ENCODE data around the gene SUOX. TPM values are rescaled to one million over a fixed set of nuclear protein-coding genes. Genes with fewer than 3 reads are reported as not detected.

SUOX gene
- polyA plus RNA-seq, 3 donors from 2014 or later, result 3.5 to 5.9 (median 5.9) TPM

DNA sequence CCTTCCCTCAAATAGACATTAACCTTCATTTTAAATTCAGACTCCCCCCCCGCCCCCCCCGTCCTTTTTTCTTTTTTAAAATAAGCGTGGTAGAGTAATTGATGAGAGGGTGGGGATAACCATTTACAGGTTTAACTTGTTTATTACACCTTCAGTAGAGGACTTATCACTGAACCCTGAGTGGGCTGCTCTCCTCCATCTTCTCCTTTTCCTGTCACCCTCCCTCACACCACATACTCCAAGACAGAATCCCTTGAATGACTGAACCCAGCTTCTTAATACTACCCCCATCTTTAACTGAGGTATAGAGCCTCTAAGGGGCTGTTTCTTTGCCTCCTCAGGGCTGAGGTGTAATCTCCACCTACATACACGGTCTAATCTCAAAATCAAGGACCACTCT, 20.1 kb downstream of the SUOX start:
- Mint-ChIP-seq H3K9me3 (no peaks in the 10 kb centered on the region), H3K27ac (no peak overlapping the region), H3K4me3 (no peak overlapping the region), H3K27me3 (ENCODE audit: low read depth in 3 of 3) (no peaks in the 10 kb centered on the region), H3K4me1 (peaks cover 11 to 15% of the 10 kb centered on the region in 2 donors), H3K36me3 (peaks cover 0 to 9% (median 8%) of the 10 kb centered on the region in 3 donors)
- no peak for DNase-seq

DNA sequence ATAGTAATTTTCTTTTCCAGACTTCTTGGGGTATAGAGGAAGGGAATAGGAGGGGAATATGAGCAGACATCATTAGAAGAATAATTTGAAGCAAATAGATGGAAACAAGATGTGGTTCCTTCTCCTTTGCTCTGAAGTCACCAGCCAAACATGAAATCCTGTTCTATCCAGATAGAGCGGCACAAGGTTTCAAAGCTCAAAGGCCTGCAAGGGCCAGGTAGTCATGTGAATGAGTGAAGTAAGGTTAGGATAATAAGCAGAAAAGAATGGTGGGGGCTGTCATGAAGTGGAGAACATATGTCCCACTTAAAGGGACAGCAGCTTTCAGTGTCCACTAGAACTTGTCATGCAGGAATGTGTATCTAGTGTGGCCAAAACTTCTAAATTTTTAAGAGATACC, 21.3 kb downstream of the SUOX start:
- Mint-ChIP-seq H3K4me3 (no peak overlapping the region), H3K36me3 (peaks cover 0 to 9% (median 8%) of the 10 kb centered on the region in 3 donors), H3K9me3 (no peaks in the 10 kb centered on the region), H3K4me1 (peaks cover 11 to 15% of the 10 kb centered on the region in 2 donors), H3K27ac (peak overlapping the region in 1 of 6 donors; percentile 55), H3K27me3 (ENCODE audit: low read depth in 3 of 3) (no peaks in the 10 kb centered on the region)
- DNase-seq, result no peak

DNA sequence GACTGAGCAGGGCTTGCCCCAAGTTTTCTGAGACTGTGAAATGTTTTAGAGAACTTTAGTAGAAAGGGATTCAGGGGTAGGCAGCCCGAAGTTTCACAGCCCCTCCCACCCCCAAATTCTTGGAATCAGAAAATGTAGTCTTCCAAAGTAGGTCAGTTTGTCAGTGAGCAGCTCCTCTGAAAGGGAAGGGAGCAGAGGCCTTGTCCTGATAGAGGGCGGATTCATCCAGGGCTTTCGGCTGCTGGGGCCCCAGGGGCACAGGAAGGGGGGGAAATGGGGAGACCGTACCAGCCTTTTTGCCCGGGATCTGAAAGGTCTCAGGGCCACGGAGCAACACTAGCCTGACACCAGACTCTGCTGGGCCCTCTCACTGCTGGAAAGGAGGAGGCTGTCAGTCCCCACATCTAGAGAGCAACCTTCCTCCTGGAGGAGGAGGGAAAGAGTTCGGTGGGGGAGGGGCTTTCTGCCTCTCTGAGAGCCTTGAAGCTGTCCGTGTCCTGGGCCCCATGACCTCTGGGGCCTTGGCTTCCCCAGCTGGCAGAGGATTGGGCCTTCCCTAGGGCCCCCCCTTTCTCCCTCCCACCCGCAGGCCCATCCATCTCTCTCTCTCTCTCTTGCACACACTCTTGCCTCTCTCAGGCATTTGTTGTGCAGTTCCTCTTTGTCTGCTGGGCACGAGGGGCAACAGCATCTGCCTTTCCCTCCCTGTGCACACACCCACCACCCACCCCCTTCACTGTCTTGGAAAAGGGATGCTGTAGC, 23.5 kb downstream of the SUOX start, which contains the start of gene IKZF4:
IKZF4 (plus strand) TSS at position 621 of the 762 bp plus-strand sequence. CDS start 451 bp downstream, outside the sequence.
- peaks cover 0 to 12% (median 8%) of the 10 kb centered on the region in 3 donors for H3K36me3 Mint-ChIP-seq
- DNase-seq, result no peak
- peak within 1 kb of the TSS; percentile 5 to 74 (median 64) for H3K4me3 Mint-ChIP-seq
- H3K4me1 Mint-ChIP-seq, result peaks cover 11 to 15% of the 10 kb centered on the region in 2 donors
- peak within 1 kb of the TSS in 5 of 6 donors; percentile 35 to 63 (median 40) for H3K27ac Mint-ChIP-seq
- peaks cover 0 to 1% (median 0%) of the 10 kb centered on the region in 3 donors for H3K27me3 Mint-ChIP-seq (ENCODE audit: low read depth in 3 of 3)
- H3K9me3 Mint-ChIP-seq, result no peaks in the 10 kb centered on the region

DNA sequence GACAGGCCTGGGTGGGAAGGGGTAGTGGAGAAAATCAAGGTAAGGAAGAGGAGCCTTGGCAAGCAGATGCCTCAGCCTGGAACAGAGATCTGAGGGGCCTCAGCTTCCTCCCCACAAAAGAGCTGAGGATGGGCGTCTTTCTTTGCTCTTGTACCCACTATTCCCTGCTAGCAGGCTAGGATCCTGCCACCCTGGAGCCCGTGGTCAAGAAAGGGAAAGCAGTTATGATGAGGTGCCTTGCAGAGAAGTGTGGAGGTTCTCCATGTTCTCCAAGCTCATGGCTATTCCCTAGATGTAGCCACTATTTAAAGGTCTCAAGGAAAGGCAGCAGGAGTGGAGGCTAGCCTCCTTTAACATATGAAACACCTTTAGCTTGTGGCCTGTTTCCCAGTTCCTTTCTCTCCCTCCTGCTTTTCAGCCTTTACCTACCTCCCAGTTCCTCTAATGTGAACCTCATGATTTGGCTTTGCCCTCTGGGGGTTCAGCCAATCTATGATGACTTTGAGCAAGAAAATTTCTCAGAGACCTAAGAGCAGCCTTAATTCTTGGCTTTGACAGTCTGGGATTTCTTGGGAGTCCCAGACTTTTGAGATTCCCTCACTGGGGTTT, 24.9 kb downstream of the SUOX start:
- no peaks in the 10 kb centered on the region for H3K9me3 Mint-ChIP-seq
- H3K4me1 Mint-ChIP-seq, result peaks cover 11 to 15% of the 10 kb centered on the region in 2 donors
- no peak for DNase-seq
- H3K4me3 Mint-ChIP-seq, result peak overlapping the region in 3 of 5 donors; percentile 50 to 74 (median 71)
- H3K36me3 Mint-ChIP-seq, result peaks cover 0 to 9% (median 8%) of the 10 kb centered on the region in 3 donors
- H3K27ac Mint-ChIP-seq, result peak overlapping the region in 1 of 6 donors; percentile 41
- peaks cover 0 to 1% (median 0%) of the 10 kb centered on the region in 3 donors for H3K27me3 Mint-ChIP-seq (ENCODE audit: low read depth in 3 of 3)

DNA sequence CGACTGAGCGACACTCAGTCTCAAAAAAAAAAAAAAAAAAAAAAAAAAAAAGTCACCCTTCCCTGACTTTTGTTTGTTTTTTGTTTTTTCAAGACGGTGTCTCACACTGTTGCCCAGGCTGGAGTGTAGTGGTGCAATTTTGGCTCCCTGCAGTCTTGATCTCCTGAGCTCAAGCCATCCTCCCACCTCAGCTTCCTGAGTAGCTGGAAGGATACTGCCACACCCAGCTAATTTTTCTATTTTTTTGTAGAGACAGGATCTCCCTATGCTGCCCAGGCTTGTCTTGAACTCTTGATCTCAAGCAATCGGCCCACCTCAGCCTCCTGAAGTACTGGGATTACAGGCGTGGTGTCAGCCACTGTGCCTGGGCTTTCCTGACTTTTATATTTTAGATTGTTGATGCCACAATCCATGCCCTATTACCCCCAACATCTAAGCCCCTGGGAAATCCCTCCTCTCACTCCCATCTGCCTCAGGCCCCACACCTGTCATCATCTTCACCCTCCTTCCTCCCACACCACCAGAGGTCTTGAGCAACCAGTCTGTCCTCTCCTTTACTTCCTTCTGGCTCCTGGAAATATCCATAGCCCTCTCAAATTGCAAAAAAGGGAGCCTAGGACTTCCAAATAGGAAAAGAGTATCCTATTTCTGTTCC, 31.6 kb downstream of the SUOX start:
- Mint-ChIP-seq H3K4me3 (no peak overlapping the region), H3K36me3 (peaks cover 6 to 28% (median 21%) of the 10 kb centered on the region in 3 donors), H3K27me3 (ENCODE audit: low read depth in 3 of 3) (peaks cover 0 to 1% (median 0%) of the 10 kb centered on the region in 3 donors), H3K9me3 (no peaks in the 10 kb centered on the region), H3K4me1 (no peaks in the 10 kb centered on the region), H3K27ac (peak overlapping the region in 3 of 6 donors; percentile 52 to 83 (median 63))
- DNase-seq, result no peak

DNA sequence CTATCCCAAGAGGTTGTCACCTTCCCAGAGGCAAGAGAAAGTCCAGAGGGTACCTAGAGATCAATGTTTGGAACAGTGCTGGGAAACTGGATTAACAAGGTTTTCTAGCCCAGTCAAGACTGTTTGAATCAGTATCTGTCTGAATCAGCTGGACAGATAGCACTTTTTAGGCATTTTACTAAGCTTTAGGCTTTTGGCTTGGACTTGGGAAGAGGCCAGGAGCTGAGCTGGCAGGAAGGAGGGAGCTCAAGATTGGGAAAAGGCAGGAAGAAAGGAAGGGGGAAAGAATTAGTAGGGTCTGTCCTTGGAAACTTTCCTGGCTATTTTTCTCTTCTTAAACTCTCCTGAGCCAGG, 32.1 kb downstream of the SUOX start:
- peaks cover 0 to 1% (median 0%) of the 10 kb centered on the region in 3 donors for H3K27me3 Mint-ChIP-seq (ENCODE audit: low read depth in 3 of 3)
- no peak for DNase-seq
- peak overlapping the region in 1 of 6 donors; percentile 52 for H3K27ac Mint-ChIP-seq
- H3K9me3 Mint-ChIP-seq, result no peaks in the 10 kb centered on the region
- H3K4me1 Mint-ChIP-seq, result no peaks in the 10 kb centered on the region
- H3K36me3 Mint-ChIP-seq, result peaks cover 6 to 28% (median 21%) of the 10 kb centered on the region in 3 donors
- H3K4me3 Mint-ChIP-seq, result no peak overlapping the region

DNA sequence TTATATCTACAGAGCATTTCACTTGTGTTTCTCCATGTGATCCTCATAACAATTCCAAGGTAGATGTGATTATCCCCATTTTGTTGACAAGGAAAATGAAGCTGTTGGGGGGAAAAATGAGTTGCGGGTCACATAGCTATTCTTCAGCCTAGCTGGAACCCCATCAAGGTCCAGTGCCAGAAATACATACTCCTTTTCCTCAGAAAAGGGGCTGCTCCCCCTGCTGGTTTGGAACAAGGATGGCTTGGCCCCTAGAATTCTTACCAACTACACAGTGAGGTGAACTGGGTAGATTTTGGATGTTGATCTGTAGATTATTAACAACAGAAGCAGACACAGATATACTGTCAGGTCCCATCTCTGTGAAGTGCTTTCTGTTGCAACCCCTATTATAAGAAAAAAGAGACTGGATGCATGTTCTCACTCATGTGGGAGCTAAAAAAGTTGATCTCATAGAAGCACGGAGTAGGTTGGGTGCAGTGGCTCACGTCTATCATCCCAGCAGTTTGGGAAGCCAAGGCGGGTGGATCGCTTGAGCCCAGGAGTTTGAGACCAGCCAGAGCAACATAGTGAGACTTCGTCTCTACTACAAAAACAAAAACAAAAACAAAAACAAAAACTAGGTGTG, 32.7 kb downstream of the SUOX start:
- H3K9me3 Mint-ChIP-seq, result no peaks in the 10 kb centered on the region
- DNase-seq, result peak in 2 of 3 donors; percentile 35 to 36
- H3K36me3 Mint-ChIP-seq, result peaks cover 6 to 28% (median 21%) of the 10 kb centered on the region in 3 donors
- H3K27me3 Mint-ChIP-seq (ENCODE audit: low read depth in 3 of 3), result peaks cover 0 to 3% (median 0%) of the 10 kb centered on the region in 3 donors
- H3K4me3 Mint-ChIP-seq, result no peak overlapping the region
- H3K27ac Mint-ChIP-seq, result peak overlapping the region in 1 of 6 donors; percentile 52
- no peaks in the 10 kb centered on the region for H3K4me1 Mint-ChIP-seq

DNA sequence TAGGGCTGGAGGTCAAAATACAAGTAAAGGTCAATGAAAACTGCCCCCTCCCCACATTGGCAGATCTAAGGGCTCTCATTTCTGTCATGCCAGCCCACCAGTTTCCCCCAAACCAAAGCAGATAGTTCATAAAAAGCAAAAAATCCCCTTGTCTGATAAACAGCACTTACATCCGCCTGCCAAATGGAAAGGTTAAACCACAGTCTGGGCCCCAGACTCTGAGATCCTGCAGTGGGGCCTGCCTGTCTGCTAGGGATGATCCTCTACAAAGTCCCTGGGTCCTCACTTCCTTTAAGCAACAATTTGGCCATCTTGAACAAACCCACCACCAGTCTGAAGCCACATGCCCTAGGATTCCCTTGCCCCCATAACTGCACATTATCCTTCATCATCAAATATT, 34.9 kb downstream of the SUOX start:
- H3K4me3 Mint-ChIP-seq, result no peak overlapping the region
- H3K9me3 Mint-ChIP-seq, result no peaks in the 10 kb centered on the region
- H3K27me3 Mint-ChIP-seq (ENCODE audit: low read depth in 3 of 3), result peaks cover 0 to 2% (median 2%) of the 10 kb centered on the region in 3 donors
- H3K4me1 Mint-ChIP-seq, result no peaks in the 10 kb centered on the region
- no peak overlapping the region for H3K27ac Mint-ChIP-seq
- DNase-seq, result no peak
- H3K36me3 Mint-ChIP-seq, result peaks cover 9 to 31% (median 29%) of the 10 kb centered on the region in 3 donors

DNA sequence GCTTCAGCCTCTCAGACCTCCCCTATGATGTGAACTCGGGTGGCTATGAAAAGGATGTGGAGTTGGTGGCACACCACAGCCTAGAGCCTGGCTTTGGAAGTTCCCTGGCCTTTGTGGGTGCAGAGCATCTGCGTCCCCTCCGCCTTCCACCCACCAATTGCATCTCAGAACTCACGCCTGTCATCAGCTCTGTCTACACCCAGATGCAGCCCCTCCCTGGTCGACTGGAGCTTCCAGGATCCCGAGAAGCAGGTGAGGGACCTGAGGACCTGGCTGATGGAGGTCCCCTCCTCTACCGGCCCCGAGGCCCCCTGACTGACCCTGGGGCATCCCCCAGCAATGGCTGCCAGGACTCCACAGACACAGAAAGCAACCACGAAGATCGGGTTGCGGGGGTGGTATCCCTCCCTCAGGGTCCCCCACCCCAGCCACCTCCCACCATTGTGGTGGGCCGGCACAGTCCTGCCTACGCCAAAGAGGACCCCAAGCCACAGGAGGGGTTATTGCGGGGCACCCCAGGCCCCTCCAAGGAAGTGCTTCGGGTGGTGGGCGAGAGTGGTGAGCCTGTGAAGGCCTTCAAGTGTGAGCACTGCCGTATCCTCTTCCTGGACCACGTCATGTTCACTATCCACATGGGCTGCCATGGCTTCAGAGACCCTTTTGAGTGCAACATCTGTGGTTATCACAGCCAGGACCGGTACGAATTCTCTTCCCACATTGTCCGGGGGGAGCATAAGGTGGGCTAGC, 37.7 kb downstream of the SUOX start:
- Mint-ChIP-seq H3K4me3 (no peak overlapping the region), H3K27me3 (ENCODE audit: low read depth in 3 of 3) (peaks cover 0 to 2% (median 2%) of the 10 kb centered on the region in 3 donors), H3K36me3 (peaks cover 9 to 19% (median 19%) of the 10 kb centered on the region in 3 donors), H3K27ac (no peak overlapping the region), H3K4me1 (peaks cover 0 to 12% of the 10 kb centered on the region in 2 donors), H3K9me3 (no peaks in the 10 kb centered on the region)
- DNase-seq, result peak in 1 of 3 donors; percentile 10

DNA sequence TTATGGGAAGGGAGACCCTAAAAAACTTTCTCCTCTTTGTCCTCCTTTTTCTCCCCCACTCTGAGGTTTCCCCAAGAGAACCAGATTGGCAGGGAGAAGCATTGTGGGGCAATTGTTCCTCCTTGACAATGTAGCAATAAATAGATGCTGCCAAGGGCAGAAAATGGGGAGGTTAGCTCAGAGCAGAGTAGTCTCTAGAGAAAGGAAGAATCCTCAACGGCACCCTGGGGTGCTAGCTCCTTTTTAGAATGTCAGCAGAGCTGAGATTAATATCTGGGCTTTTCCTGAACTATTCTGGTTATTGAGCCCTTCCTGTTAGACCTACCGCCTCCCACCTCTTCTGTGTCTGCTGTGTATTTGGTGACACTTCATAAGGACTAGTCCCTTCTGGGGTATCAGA, 40.1 kb downstream of the SUOX start:
- Mint-ChIP-seq H3K4me3 (no peak overlapping the region), H3K4me1 (peaks cover 15 to 22% of the 10 kb centered on the region in 2 donors), H3K36me3 (peaks cover 9 to 16% (median 15%) of the 10 kb centered on the region in 3 donors), H3K9me3 (no peaks in the 10 kb centered on the region), H3K27me3 (ENCODE audit: low read depth in 3 of 3) (peaks cover 6 to 8% (median 7%) of the 10 kb centered on the region in 3 donors), H3K27ac (peak overlapping the region in 1 of 6 donors; percentile 79)
- DNase-seq, result no peak

DNA sequence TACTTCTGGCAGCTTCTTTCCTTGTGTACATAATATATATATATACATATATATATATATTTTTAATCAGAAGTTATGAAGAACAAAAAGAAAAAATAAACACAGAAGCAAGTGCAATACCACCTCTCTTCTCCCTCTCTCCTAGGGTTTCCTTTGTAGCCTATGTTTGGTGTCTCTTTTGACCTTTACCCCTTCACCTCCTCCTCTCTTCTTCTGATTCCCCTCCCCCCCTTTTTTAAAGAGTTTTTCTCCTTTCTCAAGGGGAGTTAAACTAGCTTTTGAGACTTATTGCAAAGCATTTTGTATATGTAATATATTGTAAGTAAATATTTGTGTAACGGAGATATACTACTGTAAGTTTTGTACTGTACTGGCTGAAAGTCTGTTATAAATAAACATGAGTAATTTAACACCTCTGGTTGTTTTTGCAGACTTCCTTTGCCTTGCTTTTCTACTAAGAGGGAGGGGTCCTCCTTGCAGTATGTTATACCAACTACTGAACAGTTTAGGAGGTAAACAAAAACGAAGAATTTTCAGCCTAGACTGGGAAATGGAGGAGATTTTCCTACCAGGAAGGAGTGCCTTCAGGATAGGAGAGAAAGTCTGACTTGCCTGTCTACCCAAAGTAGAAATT, 41.1 kb downstream of the SUOX start:
- H3K4me3 Mint-ChIP-seq, result peak overlapping the region in 3 of 5 donors; percentile 11 to 27 (median 12)
- H3K27ac Mint-ChIP-seq, result peak overlapping the region in 4 of 6 donors; percentile 15 to 60 (median 40)
- H3K27me3 Mint-ChIP-seq (ENCODE audit: low read depth in 3 of 3), result peaks cover 9 to 15% (median 10%) of the 10 kb centered on the region in 3 donors
- no peaks in the 10 kb centered on the region for H3K9me3 Mint-ChIP-seq
- H3K36me3 Mint-ChIP-seq, result peaks cover 3 to 15% (median 7%) of the 10 kb centered on the region in 3 donors
- peaks cover 25 to 31% of the 10 kb centered on the region in 2 donors for H3K4me1 Mint-ChIP-seq
- DNase-seq, result no peak

DNA sequence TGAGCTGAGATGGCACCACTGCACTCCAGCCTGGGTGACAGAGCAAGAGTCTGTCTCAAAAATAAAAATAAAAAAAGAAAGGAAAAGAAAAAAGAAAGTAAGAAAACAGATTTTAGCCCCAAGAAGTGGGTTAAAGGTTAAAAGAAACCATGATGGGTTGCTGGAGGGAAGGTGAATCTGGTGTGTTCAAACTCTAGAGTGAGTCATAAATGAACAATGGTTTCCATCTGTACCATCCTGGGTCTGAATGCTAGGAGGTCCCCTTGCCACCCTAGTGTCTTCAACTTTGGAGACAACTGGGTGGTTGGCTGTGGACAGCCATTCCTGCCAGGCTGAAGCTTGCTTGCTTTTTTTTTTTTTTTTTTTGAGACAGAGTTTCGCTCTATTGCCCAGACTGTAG, 43.1 kb downstream of the SUOX start:
- H3K27me3 Mint-ChIP-seq (ENCODE audit: low read depth in 3 of 3), result peaks cover 7 to 15% (median 10%) of the 10 kb centered on the region in 3 donors
- H3K36me3 Mint-ChIP-seq, result peaks cover 3 to 21% (median 11%) of the 10 kb centered on the region in 3 donors
- peaks cover 35 to 37% of the 10 kb centered on the region in 2 donors for H3K4me1 Mint-ChIP-seq
- H3K4me3 Mint-ChIP-seq, result no peak overlapping the region
- no peaks in the 10 kb centered on the region for H3K9me3 Mint-ChIP-seq
- no peak for DNase-seq
- H3K27ac Mint-ChIP-seq, result no peak overlapping the region

Data from immature natural killer cell (primary cell).